PC-9 (cell line): ENCODE results near the gene TEX53. TPM values are rescaled to one million over a fixed set of nuclear protein-coding genes. Genes with fewer than 3 reads are reported as not detected.

Experiments
- BruUV-seq: library from RNA; stranded (reverse); fragments of 400-500 nt; replicated peaks from 2 replicates; lab custom pipeline; 2021; lab: Mats Ljungman, UMichigan
- CTCF ChIA-PET: fragments of 300-600 bp; sonication (Branson Sonifier 250); formaldehyde crosslinking; loops from one replicate; lab custom pipeline; 2022; ENCODE audit warnings: antibody characterized with exemption; lab: Charles Lee
- POLR2A ChIA-PET: fragments of 300-600 bp; sonication (Branson Sonifier 250); formaldehyde crosslinking; loops from one replicate; lab custom pipeline; 2022; ENCODE audit warnings: antibody characterized with exemption; ENCODE audit not compliant: unreplicated experiment; lab: Charles Lee
- DNase-seq, 2 experiments: peaks; one replicate each; pipeline versions ENCODE4 v3.0.0 to v3.0.0-alpha.2; 2015 to 2022; ENCODE audit warnings: mixed read lengths in 1 of 2
- H2AFZ ChIP-seq: fragments of 200-600 bp; sonication (generic); 2 replicates; pipeline ENCODE4 v1.8.1; 2017; ENCODE audit warnings: antibody characterized with exemption
- H3F3A ChIP-seq: fragments of 200-600 bp; sonication (generic); 2 replicates; pipeline ENCODE4 v1.8.1; 2017; ENCODE audit warnings: antibody characterized with exemption, mild to moderate bottlenecking, low read depth; ENCODE audit not compliant: insufficient read depth
- H3K27ac ChIP-seq: fragments of 200-600 bp; sonication (generic); 2 replicates; pipeline ENCODE4 v1.6.1; 2016; ENCODE audit warnings: mixed run types
- H3K27me3 ChIP-seq: fragments of 200-600 bp; sonication (generic); 2 replicates; pipeline ENCODE4 v1.6.1; 2016; ENCODE audit warnings: low read depth, mixed run types; ENCODE audit not compliant: insufficient read depth
- H3K36me3 ChIP-seq: fragments of 200-600 bp; sonication (generic); 2 replicates; pipeline ENCODE4 v1.6.1; 2016; ENCODE audit warnings: low read depth, mixed run types
- H3K4me1 ChIP-seq: fragments of 200-600 bp; sonication (generic); replicated peaks from 2 replicates; pipeline ENCODE4 v1.6.1; 2016; ENCODE audit warnings: mixed run types; ENCODE audit not compliant: insufficient read depth
- H3K4me2 ChIP-seq: fragments of 200-600 bp; sonication (generic); 2 replicates; pipeline ENCODE4 v1.6.1; 2017; ENCODE audit warnings: mixed run types
- H3K4me3 ChIP-seq: fragments of 200-600 bp; sonication (generic); 2 replicates; pipeline ENCODE4 v1.6.1; 2016; ENCODE audit warnings: mixed run types
- H3K79me2 ChIP-seq: fragments of 200-600 bp; sonication (generic); 2 replicates; pipeline ENCODE4 v1.6.1; 2017; ENCODE audit warnings: low read depth, mixed run types
- H3K9me2 ChIP-seq: fragments of 200-600 bp; sonication (generic); 2 replicates; pipeline ENCODE4 v1.8.1; 2017; ENCODE audit warnings: mild to moderate bottlenecking; ENCODE audit not compliant: insufficient read depth
- H3K9me3 ChIP-seq: fragments of 200-600 bp; sonication (generic); 2 replicates; pipeline ENCODE4 v1.8.1; 2016; ENCODE audit warnings: low read depth; ENCODE audit not compliant: insufficient read depth
- H4K20me1 ChIP-seq: fragments of 200-600 bp; sonication (generic); 2 replicates; pipeline ENCODE4 v1.8.1; 2017; ENCODE audit not compliant: insufficient read depth
- CTCF ChIP-seq: fragments of 200-600 bp; sonication (generic); conservative IDR thresholded peaks from 2 replicates; pipeline ENCODE4 v1.6.1; 2017; ENCODE audit warnings: mixed run types, antibody characterized with exemption, mild to moderate bottlenecking, moderate library complexity
- EZH2 ChIP-seq: fragments of 200-600 bp; sonication (generic); IDR thresholded peaks from 2 replicates; pipeline ENCODE4 v1.8.0; 2017; ENCODE audit warnings: antibody characterized with exemption, low read depth
- intact Hi-C: fragments of 100-400 bp; cut with micrococcal nuclease; formaldehyde crosslinking; loops from one replicate; pipeline ENCODE4 v1.10.0; 2022; ENCODE audit not compliant: unreplicated experiment
- total RNA-seq: library from RNA; stranded (reverse); gene quantifications from 2 replicates; pipeline ENCODE4 v1.2.3, GENCODE V29; 2021

The TEX53 gene
- total RNA-seq, 1 experiment from 2014 or later: not detected

GRCh38 chr9:114619191-114619761, 38.3 kb downstream of the TEX53 start:
- Histone ChIP-seq H3K4me1 (peaks cover 7% of the 10 kb centered on the region; the same call in 1 of the 2 replicates), H3K9me3 (no peaks in the 10 kb centered on the region), H3K9me2 (no peaks in the 10 kb centered on the region), H3K4me3 (no peak overlapping the region), H2AFZ (no peak overlapping the region), H3K4me2 (no peak overlapping the region), H3K27me3 (no peaks in the 10 kb centered on the region), H3K27ac (no peak overlapping the region), H4K20me1 (no peaks in the 10 kb centered on the region), H3K36me3 (no peaks in the 10 kb centered on the region), H3F3A (peaks cover 6% of the 10 kb centered on the region; the same call in 1 of the 2 replicates), H3K79me2 (0 out of 2 replicates have a peak, but pooled peaks cover 7% of the 10 kb centered on the region)
- TF ChIP-seq CTCF (no peak), EZH2 (no peak)
- DNase-seq: no peak
- ChIA-PET POLR2A (no interaction called here), CTCF (no interaction called here)
- intact Hi-C loops: no loop called here
- BruUV-seq: no TSS peak

- no peaks in the 10 kb centered on the region for H4K20me1 ChIP-seq
- no peaks in the 10 kb centered on the region for H3K36me3 ChIP-seq
- 0 out of 2 replicates have a peak overlapping the region, but pooled peaks have one; percentile 29 for H3K27ac ChIP-seq
- DNase-seq: no peak
- H3K4me3 ChIP-seq: no peak overlapping the region
- no TSS peak for BruUV-seq
- H3K9me3 ChIP-seq: no peaks in the 10 kb centered on the region
- no peak overlapping the region for H2AFZ ChIP-seq
- TF ChIP-seq CTCF (no peak), EZH2 (no peak)
- no peaks in the 10 kb centered on the region for H3K27me3 ChIP-seq
- no peaks in the 10 kb centered on the region for H3K9me2 ChIP-seq
- peaks cover 21% of the 10 kb centered on the region; the same call in 1 of the 2 replicates for H3K4me1 ChIP-seq
- no peak overlapping the region for H3K4me2 ChIP-seq
- ChIA-PET CTCF (no interaction called here), POLR2A (no interaction called here)
- intact Hi-C loops: no loop called here
- H3F3A ChIP-seq: peaks cover 11% of the 10 kb centered on the region; the same call in 1 of the 2 replicates
- peaks cover 16% of the 10 kb centered on the region; the same call in 1 of the 2 replicates for H3K79me2 ChIP-seq
Observed at GRCh38 chr9:114616684-114617520, 40.7 kb downstream of the TEX53 start.

- no TSS peak for BruUV-seq
- Histone ChIP-seq H3K9me3 (no peaks in the 10 kb centered on the region), H3K4me2 (no peak overlapping the region), H3K4me3 (no peak overlapping the region), H4K20me1 (no peaks in the 10 kb centered on the region), H3F3A (peaks cover 23% of the 10 kb centered on the region; the same call in 1 of the 2 replicates), H3K27me3 (no peaks in the 10 kb centered on the region), H3K4me1 (peaks cover 32% of the 10 kb centered on the region), H2AFZ (no peak overlapping the region), H3K79me2 (peaks cover 21% of the 10 kb centered on the region), H3K27ac (no peak overlapping the region), H3K9me2 (no peaks in the 10 kb centered on the region), H3K36me3 (no peaks in the 10 kb centered on the region)
- no peak for TF ChIP-seq CTCF
- TF ChIP-seq EZH2: no peak
- CTCF ChIA-PET: no interaction called here
- POLR2A ChIA-PET: no interaction called here
- intact Hi-C loops: no loop called here
- DNase-seq: no peak
Observed at GRCh38 chr9:114614373-114614772, 43.2 kb downstream of the TEX53 start.
